Prostate gland (tissue), 2 donors: Measurements from ENCODE around the gene PLA2G4E.

Experiments
- CTCF ChIP-seq, 4 experiments: fragments of 200-600 bp in 2 of 4; fragments of 450-650 bp in 2 of 4; sonication (generic) in 2 of 4; IDR thresholded peaks; 1 replicate in 3 of 4; 2 replicates in 1 of 4; pipeline ENCODE4 v1.5.1; 2016 to 2019; ENCODE audit warnings: antibody characterized with exemption in 4 of 4, mild to moderate bottlenecking in 2 of 4, moderate library complexity in 2 of 4
- POLR2A ChIP-seq: fragments of 450-650 bp; IDR thresholded peaks from one replicate; pipeline ENCODE4 v1.6.1; 2016; ENCODE audit warnings: antibody characterized with exemption, mild to moderate bottlenecking
- POLR2AphosphoS5 ChIP-seq: sonication (generic); formaldehyde crosslinking; IDR thresholded peaks from one replicate; pipeline ENCODE4 v1.6.1; 2017; ENCODE audit warnings: antibody characterized with exemption

- no peak for TF ChIP-seq CTCF (IDR thresholded peaks at IDR 0.05)
- no peak for TF ChIP-seq POLR2A
- TF ChIP-seq POLR2AphosphoS5: no peak
Observed at GRCh38 chr15:42020713-42021273, at the start of gene PLA2G4E.
